OCI-LY1 (cell line): Measurements from ENCODE around the gene AGAP1.

Experiments used
- H2AFZ ChIP-seq: fragments of 200-600 bp; sonication (generic), shearing (Covaris generic); 2 replicates; pipeline ENCODE4 v1.6.0; 2014; ENCODE audit warnings: antibody characterized with exemption, mild to moderate bottlenecking, low read length
- H3F3A ChIP-seq: fragments of 200-600 bp; sonication (generic), shearing (Covaris generic); 2 replicates; pipeline ENCODE4 v1.6.0; 2014; ENCODE audit warnings: mild to moderate bottlenecking, antibody characterized with exemption, low read length, moderate library complexity; ENCODE audit not compliant: insufficient read depth
- H3K27ac ChIP-seq: fragments of 200-600 bp; sonication (generic); 2 replicates; pipeline ENCODE4 v1.5.1; 2014; ENCODE audit warnings: low read length, mixed run types, mild to moderate bottlenecking, low read depth; ENCODE audit not compliant: poor library complexity, severe bottlenecking
- H3K27me3 ChIP-seq: fragments of 200-600 bp; sonication (generic); 2 replicates; pipeline ENCODE4 v1.6.0; 2014; ENCODE audit warnings: antibody characterized with exemption, mild to moderate bottlenecking, low read length, moderate library complexity; ENCODE audit not compliant: insufficient read depth
- H3K36me3 ChIP-seq: fragments of 200-600 bp; sonication (generic); 2 replicates; pipeline ENCODE4 v1.6.1; 2014; ENCODE audit warnings: mild to moderate bottlenecking, antibody characterized with exemption, low read length, moderate library complexity, mixed read lengths; ENCODE audit not compliant: insufficient read depth
- H3K4me1 ChIP-seq: fragments of 200-600 bp; sonication (generic); 2 replicates; pipeline ENCODE4 v1.5.1; 2014; ENCODE audit warnings: mild to moderate bottlenecking, low read length, moderate library complexity; ENCODE audit not compliant: insufficient read depth, severe bottlenecking
- H3K4me2 ChIP-seq: fragments of 200-600 bp; sonication (generic), shearing (Covaris generic); 2 replicates; pipeline ENCODE4 v1.6.1; 2014; ENCODE audit warnings: low read length
- H3K4me3 ChIP-seq: fragments of 200-600 bp; sonication (generic); 2 replicates; pipeline ENCODE4 v1.5.1; 2014; ENCODE audit warnings: low read length, low read depth, mild to moderate bottlenecking, mixed read lengths; ENCODE audit not compliant: poor library complexity, severe bottlenecking
- H3K79me2 ChIP-seq: fragments of 200-600 bp; shearing (Covaris generic); 2 replicates; pipeline ENCODE4 v1.6.1; 2016; ENCODE audit warnings: mixed run types, low read length, mixed read lengths; ENCODE audit not compliant: insufficient read depth
- H3K9ac ChIP-seq: fragments of 200-600 bp; sonication (generic), shearing (Covaris generic); 2 replicates; pipeline ENCODE4 v1.6.1; 2014; ENCODE audit warnings: mild to moderate bottlenecking, low read length, mixed read lengths
- H3K9me2 ChIP-seq: fragments of 200-600 bp; sonication (generic), shearing (Covaris generic); 2 replicates; pipeline ENCODE4 v1.6.1; 2014; ENCODE audit warnings: low read depth, mild to moderate bottlenecking, low read length, mixed read lengths
- H3K9me3 ChIP-seq: fragments of 200-600 bp; shearing (Covaris generic); 2 replicates; pipeline ENCODE4 v1.6.1; 2014; ENCODE audit warnings: low read length, mixed read lengths
- H4K20me1 ChIP-seq: fragments of 200-600 bp; sonication (generic), shearing (Covaris generic); 2 replicates; pipeline ENCODE4 v1.6.0; 2016; ENCODE audit warnings: mild to moderate bottlenecking, low read length; ENCODE audit not compliant: insufficient read depth
- EZH2 ChIP-seq: fragments of 200-600 bp; sonication (generic), shearing (Covaris generic); IDR thresholded peaks from 2 replicates; pipeline ENCODE4 v1.8.0; 2017; ENCODE audit warnings: borderline replicate concordance, mixed run types, mild to moderate bottlenecking, antibody characterized with exemption, low read length, moderate library complexity, mixed read lengths
- TF ChIP-seq, protein P1 (sequence below): fragments of 200-600 bp; sonication (generic), shearing (Covaris generic); IDR thresholded peaks from 2 replicates; pipeline ENCODE4 v1.5.1; 2017; ENCODE audit warnings: mild to moderate bottlenecking, antibody characterized with exemption, low read length, moderate library complexity, mixed read lengths

Gene AGAP1

DNA sequence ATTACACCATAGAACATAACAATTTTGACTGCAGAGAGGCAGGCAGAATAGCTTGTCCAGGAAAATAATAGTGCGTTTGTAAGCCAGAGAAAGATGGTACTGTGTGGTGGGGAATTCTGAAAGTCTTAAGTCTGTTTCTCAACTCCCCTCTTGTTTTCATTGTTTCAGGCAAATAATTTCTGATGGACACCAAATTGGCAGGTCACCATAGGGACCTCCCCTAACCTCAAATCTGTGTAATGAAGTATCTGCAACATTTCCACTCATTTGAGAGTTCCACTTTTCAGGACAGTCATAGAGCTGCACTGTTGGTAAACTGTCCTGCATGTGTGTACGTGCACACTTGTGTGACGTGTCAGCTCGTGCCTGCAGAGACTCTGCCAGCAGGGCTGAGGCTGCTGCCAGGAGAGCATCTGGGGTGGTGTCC is 195.6 kb downstream of the AGAP1 start:
- Histone ChIP-seq H4K20me1 (no peaks in the 10 kb centered on the region), H3K36me3 (no peaks in the 10 kb centered on the region), H3K79me2 (no peaks in the 10 kb centered on the region), H3K4me1 (no peaks in the 10 kb centered on the region), H3K4me2 (no peak overlapping the region), H3F3A (no peaks in the 10 kb centered on the region), H3K9me2 (no peaks in the 10 kb centered on the region), H2AFZ (no peak overlapping the region), H3K9ac (no peak overlapping the region), H3K27ac (no peak overlapping the region), H3K27me3 (no peaks in the 10 kb centered on the region; the same call in 1 of the 2 replicates), H3K4me3 (no peak overlapping the region), H3K9me3 (no peaks in the 10 kb centered on the region)
- TF ChIP-seq, protein P1, sequence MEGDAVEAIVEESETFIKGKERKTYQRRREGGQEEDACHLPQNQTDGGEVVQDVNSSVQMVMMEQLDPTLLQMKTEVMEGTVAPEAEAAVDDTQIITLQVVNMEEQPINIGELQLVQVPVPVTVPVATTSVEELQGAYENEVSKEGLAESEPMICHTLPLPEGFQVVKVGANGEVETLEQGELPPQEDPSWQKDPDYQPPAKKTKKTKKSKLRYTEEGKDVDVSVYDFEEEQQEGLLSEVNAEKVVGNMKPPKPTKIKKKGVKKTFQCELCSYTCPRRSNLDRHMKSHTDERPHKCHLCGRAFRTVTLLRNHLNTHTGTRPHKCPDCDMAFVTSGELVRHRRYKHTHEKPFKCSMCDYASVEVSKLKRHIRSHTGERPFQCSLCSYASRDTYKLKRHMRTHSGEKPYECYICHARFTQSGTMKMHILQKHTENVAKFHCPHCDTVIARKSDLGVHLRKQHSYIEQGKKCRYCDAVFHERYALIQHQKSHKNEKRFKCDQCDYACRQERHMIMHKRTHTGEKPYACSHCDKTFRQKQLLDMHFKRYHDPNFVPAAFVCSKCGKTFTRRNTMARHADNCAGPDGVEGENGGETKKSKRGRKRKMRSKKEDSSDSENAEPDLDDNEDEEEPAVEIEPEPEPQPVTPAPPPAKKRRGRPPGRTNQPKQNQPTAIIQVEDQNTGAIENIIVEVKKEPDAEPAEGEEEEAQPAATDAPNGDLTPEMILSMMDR: no peak
- TF ChIP-seq EZH2: no peak

DNA sequence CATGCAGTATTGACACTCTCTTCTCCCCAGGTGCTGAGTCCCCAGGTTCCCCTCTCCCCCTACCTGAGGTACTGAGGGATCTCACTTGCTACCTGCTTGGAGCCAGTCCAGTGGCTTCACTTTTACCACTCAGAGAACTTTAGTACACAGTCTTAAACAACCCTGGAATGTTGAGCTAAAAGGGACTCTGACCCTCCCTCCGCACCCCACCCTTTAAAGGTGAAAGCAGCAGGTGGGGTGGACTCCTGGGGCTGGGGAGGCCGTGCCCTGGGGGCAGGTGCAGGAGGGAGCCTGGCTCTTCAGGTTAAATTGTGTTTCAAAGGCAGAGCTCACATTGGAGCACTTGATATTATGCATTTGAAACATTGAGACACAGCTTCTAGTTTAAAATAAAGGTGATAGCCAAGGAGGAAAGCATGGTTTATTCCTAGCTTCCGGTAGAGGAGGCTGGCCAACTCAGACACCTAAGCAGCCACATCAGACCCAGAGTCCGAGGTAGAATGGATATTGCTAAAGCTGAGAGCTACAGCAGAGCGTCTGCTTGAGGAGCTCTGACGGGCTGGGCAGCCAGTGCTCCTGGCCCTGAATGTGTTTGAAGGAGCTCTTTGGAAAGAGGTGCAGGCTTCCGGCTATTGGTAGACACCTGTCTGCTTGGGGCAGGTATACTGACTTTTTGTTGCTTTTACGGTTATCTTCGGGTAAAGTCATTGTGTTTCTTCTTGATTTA is 196.4 kb downstream of the AGAP1 start:
- Histone ChIP-seq H3K9me3 (no peaks in the 10 kb centered on the region), H3K4me3 (no peak overlapping the region), H3K27ac (no peak overlapping the region), H4K20me1 (no peaks in the 10 kb centered on the region), H3K27me3 (no peaks in the 10 kb centered on the region; the same call in 1 of the 2 replicates), H3K4me1 (no peaks in the 10 kb centered on the region), H3K9me2 (no peaks in the 10 kb centered on the region), H3K9ac (no peak overlapping the region), H3F3A (no peaks in the 10 kb centered on the region), H3K36me3 (no peaks in the 10 kb centered on the region), H3K4me2 (no peak overlapping the region), H3K79me2 (no peaks in the 10 kb centered on the region), H2AFZ (no peak overlapping the region)
- TF ChIP-seq, protein P1: no peak
- TF ChIP-seq EZH2: no peak

DNA sequence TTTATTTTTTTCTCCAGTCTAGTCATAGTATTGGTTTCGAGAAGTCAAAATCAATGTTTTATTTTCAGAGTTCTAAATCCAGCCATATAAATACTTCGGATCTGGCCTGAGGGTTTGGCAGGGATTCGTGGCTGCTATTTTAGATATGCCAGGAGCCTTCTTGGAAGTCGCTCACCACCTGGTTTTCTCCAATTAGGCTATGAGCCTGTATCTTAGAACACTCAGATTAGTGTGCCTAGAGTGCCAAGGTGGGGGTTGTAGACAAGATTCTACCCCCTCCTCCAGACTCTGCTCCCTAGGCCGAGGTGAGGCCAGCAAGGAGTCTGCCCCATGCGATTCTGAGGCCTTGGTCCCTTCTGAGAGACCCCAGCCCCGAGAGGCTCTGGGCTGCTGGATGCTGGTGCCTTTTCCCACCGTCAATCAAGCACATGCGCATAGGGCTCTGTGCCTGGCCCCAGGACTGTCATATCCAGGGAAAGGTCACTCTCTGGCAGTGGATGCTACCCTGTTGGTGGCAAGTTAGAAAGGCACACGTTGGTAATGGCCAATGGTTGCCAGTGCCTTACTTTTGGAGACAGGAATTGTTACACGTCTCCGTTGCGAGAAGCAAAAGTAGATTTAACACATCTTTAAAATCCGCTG is 197.1 kb downstream of the AGAP1 start:
- Histone ChIP-seq H3K36me3 (no peaks in the 10 kb centered on the region), H3F3A (no peaks in the 10 kb centered on the region), H3K4me3 (no peak overlapping the region), H3K4me2 (no peak overlapping the region), H3K79me2 (no peaks in the 10 kb centered on the region), H3K4me1 (no peaks in the 10 kb centered on the region), H3K27me3 (no peaks in the 10 kb centered on the region; the same call in 1 of the 2 replicates), H3K9me2 (no peaks in the 10 kb centered on the region), H3K9me3 (no peaks in the 10 kb centered on the region), H2AFZ (no peak overlapping the region), H3K9ac (no peak overlapping the region), H4K20me1 (no peaks in the 10 kb centered on the region), H3K27ac (no peak overlapping the region)
- TF ChIP-seq, protein P1: no peak
- no peak for TF ChIP-seq EZH2
